ENCODE results near the gene ZNF341.

- TF ChIP-seq CTCF (IDR thresholded peaks at IDR 0.05; ENCODE audit: poor library complexity, severe bottlenecking) (no peak), POLR2AphosphoS5 (IDR thresholded peaks at IDR 0.05) (no peak), RAD21 (conservative IDR thresholded peaks at IDR 0.05) (no peak), MXI1 (conservative IDR thresholded peaks at IDR 0.05; ENCODE audit: poor library complexity, severe bottlenecking) (no peak), REST (IDR thresholded peaks at IDR 0.05; ENCODE audit: borderline replicate concordance) (no peak), TAF1 (IDR thresholded peaks at IDR 0.05; ENCODE audit: low read depth) (no peak), EP300 (conservative IDR thresholded peaks at IDR 0.05; ENCODE audit: poor library complexity, severe bottlenecking) (no peak)
Measured at GRCh38 chr20:33687993-33688937, 43.5 kb upstream of the ZNF341 start.

All from neural cell (in vitro differentiated cells).